MCF 10A (cell line): Measurements from ENCODE around the gene SYNE1. TPM values are rescaled to one million over a fixed set of nuclear protein-coding genes. Genes with fewer than 3 reads are reported as not detected.

Experiments
- BruUV-seq: library from RNA; stranded (reverse); fragments of 400-500 nt; replicated peaks from 2 replicates; lab custom pipeline; 2021; lab: Mats Ljungman, UMichigan
- CTCF ChIA-PET: fragments of 300-600 bp; sonication (Branson Sonifier 250); formaldehyde crosslinking; extraction: SDS; loops from one replicate; lab custom pipeline; 2021; ENCODE audit warnings: antibody characterized with exemption, inconsistent platforms; lab: Yijun Ruan, JAX
- POLR2A ChIA-PET: fragments of 300-600, 350-650 bp; sonication (Branson Sonifier 250); formaldehyde crosslinking; extraction: SDS; loops from one replicate; lab custom pipeline; 2020; ENCODE audit warnings: antibody characterized with exemption, inconsistent platforms; lab: Yijun Ruan, JAX
- DNase-seq: peaks from one replicate; pipeline ENCODE4 v3.0.0-alpha.2; 2018; ENCODE audit not compliant: unreplicated experiment
- H3K27ac Mint-ChIP-seq: one replicate; pipeline ENCODE4 v1.8.0; 2022; ENCODE audit warnings: mild to moderate bottlenecking, low read depth, mixed read lengths; ENCODE audit not compliant: unreplicated experiment
- H3K27me3 Mint-ChIP-seq: one replicate; pipeline ENCODE4 v1.8.0; 2022; ENCODE audit warnings: mixed read lengths; ENCODE audit not compliant: insufficient read depth, unreplicated experiment
- H3K36me3 Mint-ChIP-seq: one replicate; pipeline ENCODE4 v1.8.0; 2022; ENCODE audit warnings: mild to moderate bottlenecking, moderate library complexity, mixed read lengths; ENCODE audit not compliant: insufficient read depth, unreplicated experiment
- H3K4me1 Mint-ChIP-seq: one replicate; pipeline ENCODE4 v1.8.0; 2022; ENCODE audit warnings: mixed read lengths; ENCODE audit not compliant: insufficient read depth, unreplicated experiment
- H3K4me3 Mint-ChIP-seq: one replicate; pipeline ENCODE4 v1.8.0; 2022; ENCODE audit warnings: mild to moderate bottlenecking, moderate library complexity, mixed read lengths; ENCODE audit not compliant: unreplicated experiment
- H3K9me3 Mint-ChIP-seq: one replicate; pipeline ENCODE4 v1.8.0; 2022; ENCODE audit warnings: mixed read lengths; ENCODE audit not compliant: unreplicated experiment
- intact Hi-C: fragments of 100-400 bp; cut with micrococcal nuclease; formaldehyde crosslinking; loops from 2 replicates; pipeline ENCODE4 v1.14.1; 2022
- total RNA-seq: library from RNA; stranded (reverse); gene quantifications from 2 replicates; pipeline ENCODE4 v1.2.3, GENCODE V29; 2022
- TF ChIP-seq, protein P1 (sequence below): fragments of 200-600 bp; IDR thresholded peaks from one replicate; pipeline ENCODE4 v1.8.0; 2022; ENCODE audit warnings: antibody characterized with exemption, mild to moderate bottlenecking; ENCODE audit not compliant: unreplicated experiment

The SYNE1 gene
- total RNA-seq, 1 experiment from 2014 or later: 25.4 TPM

DNA sequence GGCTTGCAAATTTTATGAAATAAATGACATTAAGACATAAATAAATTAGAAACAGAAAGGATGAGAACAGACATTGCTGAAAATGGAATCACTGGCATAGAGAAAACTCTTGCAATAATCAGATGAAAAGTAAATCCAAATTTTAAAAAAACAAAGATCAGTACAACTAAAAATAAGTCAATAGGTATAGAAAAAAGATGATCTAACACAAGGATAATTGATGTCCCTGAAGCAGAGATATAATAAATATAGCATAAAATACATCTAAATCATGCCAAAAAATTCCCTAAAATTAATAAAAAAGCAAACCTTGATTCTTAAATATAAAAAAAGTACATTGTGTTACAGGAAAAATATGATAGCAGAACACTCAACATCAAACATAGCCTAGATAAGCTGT lies 379.6 kb downstream of the SYNE1 start:
- H3K27ac Mint-ChIP-seq: no peak overlapping the region
- TF ChIP-seq, protein P1, sequence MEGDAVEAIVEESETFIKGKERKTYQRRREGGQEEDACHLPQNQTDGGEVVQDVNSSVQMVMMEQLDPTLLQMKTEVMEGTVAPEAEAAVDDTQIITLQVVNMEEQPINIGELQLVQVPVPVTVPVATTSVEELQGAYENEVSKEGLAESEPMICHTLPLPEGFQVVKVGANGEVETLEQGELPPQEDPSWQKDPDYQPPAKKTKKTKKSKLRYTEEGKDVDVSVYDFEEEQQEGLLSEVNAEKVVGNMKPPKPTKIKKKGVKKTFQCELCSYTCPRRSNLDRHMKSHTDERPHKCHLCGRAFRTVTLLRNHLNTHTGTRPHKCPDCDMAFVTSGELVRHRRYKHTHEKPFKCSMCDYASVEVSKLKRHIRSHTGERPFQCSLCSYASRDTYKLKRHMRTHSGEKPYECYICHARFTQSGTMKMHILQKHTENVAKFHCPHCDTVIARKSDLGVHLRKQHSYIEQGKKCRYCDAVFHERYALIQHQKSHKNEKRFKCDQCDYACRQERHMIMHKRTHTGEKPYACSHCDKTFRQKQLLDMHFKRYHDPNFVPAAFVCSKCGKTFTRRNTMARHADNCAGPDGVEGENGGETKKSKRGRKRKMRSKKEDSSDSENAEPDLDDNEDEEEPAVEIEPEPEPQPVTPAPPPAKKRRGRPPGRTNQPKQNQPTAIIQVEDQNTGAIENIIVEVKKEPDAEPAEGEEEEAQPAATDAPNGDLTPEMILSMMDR: no peak
- H3K9me3 Mint-ChIP-seq: no peaks in the 10 kb centered on the region
- intact Hi-C loops: loop anchor here (5.0 kb wide), 1 partner anchor 300 kb away; no protein-coding TSS in a partner anchor
- H3K36me3 Mint-ChIP-seq: peaks cover 11% of the 10 kb centered on the region
- no peak overlapping the region for H3K4me3 Mint-ChIP-seq
- ChIA-PET POLR2A (no interaction called here), CTCF (no interaction called here)
- H3K27me3 Mint-ChIP-seq: no peaks in the 10 kb centered on the region
- DNase-seq: no peak
- no TSS peak for BruUV-seq
- no peaks in the 10 kb centered on the region for H3K4me1 Mint-ChIP-seq

DNA sequence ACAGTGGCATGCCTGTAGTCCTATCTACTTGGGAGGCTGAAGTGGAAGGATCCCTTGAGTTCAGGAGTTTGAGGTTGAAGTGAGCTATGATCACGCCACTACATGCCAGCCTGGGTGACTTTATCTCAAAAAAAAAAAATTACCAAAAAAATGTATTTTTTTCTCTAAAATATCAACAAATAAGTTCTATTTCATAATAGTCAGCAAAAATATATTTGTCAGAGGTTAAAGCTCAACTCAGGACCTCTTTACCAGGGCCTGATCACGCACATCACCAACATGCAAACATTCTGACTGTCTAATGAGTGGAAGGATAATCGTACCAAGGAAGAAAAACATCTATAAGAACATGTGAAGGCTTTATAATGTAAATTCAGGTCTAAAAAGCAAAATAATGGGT lies 387.0 kb downstream of the SYNE1 start:
- peaks cover 7% of the 10 kb centered on the region for H3K4me1 Mint-ChIP-seq
- H3K27me3 Mint-ChIP-seq: no peaks in the 10 kb centered on the region
- intact Hi-C loops: no loop called here
- no peaks in the 10 kb centered on the region for H3K9me3 Mint-ChIP-seq
- no peak overlapping the region for H3K4me3 Mint-ChIP-seq
- POLR2A ChIA-PET: interaction anchor here (0.7 kb wide), 2 partner anchors 51 to 825 kb away, joined by 3 read pairs; no protein-coding TSS in a partner anchor
- TF ChIP-seq, protein P1: no peak
- DNase-seq: no peak
- CTCF ChIA-PET: interaction anchor here (0.7 kb wide), 1 partner anchor 453 kb away, joined by 3 read pairs; no protein-coding TSS in a partner anchor
- no TSS peak for BruUV-seq
- H3K27ac Mint-ChIP-seq: no peak overlapping the region
- H3K36me3 Mint-ChIP-seq: peaks cover 10% of the 10 kb centered on the region

DNA sequence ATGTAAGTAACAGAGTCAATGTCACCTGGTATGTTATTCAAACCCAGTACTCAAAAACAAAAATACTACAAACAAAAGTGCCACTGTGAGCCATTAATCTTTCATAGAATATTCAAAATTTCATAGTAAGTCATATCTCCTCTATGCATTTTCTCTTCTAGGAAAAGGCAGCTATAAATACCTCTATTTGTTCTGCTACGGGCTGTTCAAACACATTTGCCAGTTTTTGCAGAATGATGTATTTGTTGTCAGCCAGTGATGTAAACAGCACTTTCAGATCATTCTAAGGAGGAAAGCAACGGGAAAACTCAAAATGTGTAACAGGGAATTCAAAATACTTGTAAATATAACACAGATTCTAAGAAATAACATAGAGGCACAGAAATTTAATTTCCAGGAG lies 388.2 kb downstream of the SYNE1 start:
- intact Hi-C loops: no loop called here
- BruUV-seq: no TSS peak
- POLR2A ChIA-PET: interaction anchor here (0.7 kb wide), 1 partner anchor 278 kb away, joined by 3 read pairs; no protein-coding TSS in a partner anchor
- H3K27ac Mint-ChIP-seq: no peak overlapping the region
- no peaks in the 10 kb centered on the region for H3K9me3 Mint-ChIP-seq
- H3K27me3 Mint-ChIP-seq: no peaks in the 10 kb centered on the region
- peaks cover 10% of the 10 kb centered on the region for H3K36me3 Mint-ChIP-seq
- H3K4me3 Mint-ChIP-seq: no peak overlapping the region
- TF ChIP-seq, protein P1: no peak
- peaks cover 7% of the 10 kb centered on the region for H3K4me1 Mint-ChIP-seq
- no peak for DNase-seq
- CTCF ChIA-PET: interaction anchor here (0.6 to 1.0 kb wide), 2 partner anchors 22 to 395 kb away, joined by 3 read pairs; no protein-coding TSS in a partner anchor

DNA sequence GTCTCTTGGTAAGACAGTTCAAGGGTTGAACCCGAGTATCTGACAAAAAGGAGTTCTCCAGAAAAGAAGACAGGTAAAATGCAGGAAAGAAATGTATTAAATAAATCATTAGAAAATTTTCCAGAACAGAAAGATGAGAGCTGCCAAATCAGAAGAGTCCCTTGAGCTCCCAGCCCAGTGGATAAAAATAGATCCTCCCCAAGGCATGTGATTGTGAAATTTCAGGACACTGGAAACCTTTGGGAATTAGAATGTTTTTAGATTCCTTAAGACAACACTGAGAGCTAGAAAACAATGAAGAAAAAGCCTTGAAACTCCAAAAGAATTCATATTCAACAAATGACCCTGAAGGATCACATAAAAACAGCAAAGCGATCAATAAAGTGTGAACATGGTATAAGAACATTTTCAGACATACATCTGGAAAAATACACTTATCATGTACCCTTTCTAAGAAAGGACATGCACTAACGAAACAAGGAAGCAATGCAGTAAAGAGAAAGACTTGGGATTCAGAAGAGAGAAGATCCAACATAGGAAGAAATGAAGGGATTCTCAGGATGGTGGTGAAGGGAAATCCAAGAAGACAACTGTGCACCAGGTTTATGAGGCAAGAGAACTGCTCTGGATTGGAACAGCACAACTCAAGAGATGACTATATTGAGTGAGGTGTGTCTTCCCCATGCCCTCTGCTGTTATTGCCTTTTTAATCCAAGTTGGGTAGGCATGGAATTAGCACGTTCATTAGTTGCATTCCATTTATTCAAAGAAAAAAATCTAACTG lies 390.4 kb downstream of the SYNE1 start:
- CTCF ChIA-PET: interaction anchor here (0.8 to 1.5 kb wide), 3 partner anchors 20 to 481 kb away, joined by 3 to 4 read pairs (median 3); no protein-coding TSS in a partner anchor
- H3K4me3 Mint-ChIP-seq: no peak overlapping the region

More for the DNA sequence above, 390.4 kb downstream of the SYNE1 start:
- DNase-seq: peak; percentile 37
- Mint-ChIP-seq H3K4me1 (peaks cover 7% of the 10 kb centered on the region), H3K27ac (no peak overlapping the region), H3K27me3 (no peaks in the 10 kb centered on the region), H3K36me3 (peaks cover 19% of the 10 kb centered on the region), H3K9me3 (no peaks in the 10 kb centered on the region)
- BruUV-seq: no TSS peak
- intact Hi-C loops: no loop called here
- TF ChIP-seq, protein P1: no peak
- POLR2A ChIA-PET: no interaction called here
